Measurements from ENCODE around the gene CHIT1. TPM values are rescaled to one million over a fixed set of nuclear protein-coding genes. Genes with fewer than 3 reads are reported as not detected.

The CHIT1 gene
- 2.4 and 3.9 TPM in 2 replicates for total RNA-seq (2014; rRNA removed)
- polyA plus RNA-seq (2012) = 3.3 TPM

- no peak for DNase-seq (ENCODE audit: low read depth)
Observed at GRCh38 chr1:203229471-203230135, at the start of gene CHIT1. Gene CHIT1 (minus strand): TSS chr1:203229673. CDS start chr1:203229636, 37 bp downstream.

GRCh38 chr1:203278885-203279406 lies 49.5 kb upstream of the CHIT1 start:
- DNase-seq (ENCODE audit: low read depth) = no peak

- DNase-seq (ENCODE audit: low read depth) = peak; percentile 89
Observed at GRCh38 chr1:203278082-203278884, 48.8 kb upstream of the CHIT1 start.

- DNase-seq (ENCODE audit: low read depth) = no peak
Observed at GRCh38 chr1:203276916-203277545, 47.6 kb upstream of the CHIT1 start.

GRCh38 chr1:203276408-203276807 lies 46.9 kb upstream of the CHIT1 start:
- no peak for DNase-seq (ENCODE audit: low read depth)

- DNase-seq (ENCODE audit: low read depth) = no peak
Observed at GRCh38 chr1:203275656-203276272, 46.3 kb upstream of the CHIT1 start.

- peak; percentile 88 for DNase-seq (ENCODE audit: low read depth)
Observed at GRCh38 chr1:203274603-203275381, 45.3 kb upstream of the CHIT1 start.

GRCh38 chr1:203273869-203274602 lies 44.6 kb upstream of the CHIT1 start:
- DNase-seq (ENCODE audit: low read depth) = peak; percentile 91

- peak; percentile 93 for DNase-seq (ENCODE audit: low read depth)
Observed at GRCh38 chr1:203273206-203273868, 43.9 kb upstream of the CHIT1 start.

- DNase-seq (ENCODE audit: low read depth) = no peak
Observed at GRCh38 chr1:203272633-203273205, 43.2 kb upstream of the CHIT1 start.

- no peak for DNase-seq (ENCODE audit: low read depth)
Observed at GRCh38 chr1:203271962-203272632, 42.6 kb upstream of the CHIT1 start.

GRCh38 chr1:203271018-203271743 lies 41.7 kb upstream of the CHIT1 start:
- no peak for DNase-seq (ENCODE audit: low read depth)

GRCh38 chr1:203270448-203270847 lies 41.0 kb upstream of the CHIT1 start:
- DNase-seq (ENCODE audit: low read depth) = no peak

- DNase-seq (ENCODE audit: low read depth) = no peak
Observed at GRCh38 chr1:203269654-203270020, 40.2 kb upstream of the CHIT1 start.

GRCh38 chr1:203268901-203269653 lies 39.6 kb upstream of the CHIT1 start:
- peak; percentile 74 for DNase-seq (ENCODE audit: low read depth)

- no peak for DNase-seq (ENCODE audit: low read depth)
Observed at GRCh38 chr1:203267912-203268311, 38.4 kb upstream of the CHIT1 start.

- peak; percentile 92 for DNase-seq (ENCODE audit: low read depth)
Observed at GRCh38 chr1:203267347-203267846, 37.9 kb upstream of the CHIT1 start.
